SKM-1 treated with dmso at 0.1 percent for 144 hours (cell line): ENCODE measurements around the gene HLA-DQB2.
A peak's percentile ranks its signal among the peaks of the same experiment; 100 is the strongest.
"Not testable (repeated sequence)": the region's sequence is repeated elsewhere in the genome, so short reads cannot be mapped to it uniquely, and the experiment has no call there.

Source experiments
- DNase-seq: peaks from one replicate; lab custom pipeline; 2025; ENCODE audit not compliant: unreplicated experiment; lab: John Stamatoyannopoulos, UW

Gene HLA-DQB2

DNA sequence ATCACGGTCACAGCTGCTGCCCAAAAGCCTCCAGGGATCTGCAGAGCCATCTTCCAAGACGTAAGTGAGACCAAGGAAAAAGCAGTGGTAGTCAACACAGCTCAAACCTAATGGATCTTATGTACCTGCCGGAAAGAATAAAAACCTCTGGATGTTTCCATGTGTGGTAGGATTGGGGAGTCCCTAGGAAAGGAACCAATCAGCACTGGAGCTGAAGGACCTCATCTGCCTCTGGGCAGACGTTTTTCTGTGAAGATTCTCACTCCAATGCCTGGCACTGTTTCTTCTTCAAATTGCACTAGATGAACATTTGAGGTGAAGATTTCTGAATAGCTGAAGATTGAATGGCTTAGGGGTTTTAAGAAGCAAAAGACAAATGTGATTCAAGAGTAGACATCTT, at the start of gene HLA-DQB2:
Gene HLA-DQB2, minus strand, starts transcription at position 112 of the 400 bp plus-strand sequence. Its CDS starts 62 bp downstream, at position 50.
- no peak for DNase-seq

DNA sequence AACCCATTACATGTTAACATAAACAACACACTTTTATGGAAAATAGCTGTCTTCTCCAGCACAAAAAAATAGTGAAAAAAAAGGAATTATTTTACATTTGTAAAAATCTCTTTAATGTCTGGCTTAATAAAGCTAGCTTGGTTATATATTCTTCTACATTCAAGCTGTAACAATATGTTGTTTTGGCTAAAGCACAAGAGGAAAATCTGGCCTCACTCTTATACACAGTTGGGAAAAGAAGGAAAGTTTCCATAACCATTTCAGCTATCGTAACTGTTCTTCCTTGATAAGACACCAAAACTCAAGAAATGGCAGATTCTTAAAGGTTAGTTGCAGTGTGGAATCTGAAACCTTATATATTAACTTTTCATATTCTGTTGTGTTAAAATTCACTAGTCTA, 45.8 kb upstream of the HLA-DQB2 start:
- no peak for DNase-seq

DNA sequence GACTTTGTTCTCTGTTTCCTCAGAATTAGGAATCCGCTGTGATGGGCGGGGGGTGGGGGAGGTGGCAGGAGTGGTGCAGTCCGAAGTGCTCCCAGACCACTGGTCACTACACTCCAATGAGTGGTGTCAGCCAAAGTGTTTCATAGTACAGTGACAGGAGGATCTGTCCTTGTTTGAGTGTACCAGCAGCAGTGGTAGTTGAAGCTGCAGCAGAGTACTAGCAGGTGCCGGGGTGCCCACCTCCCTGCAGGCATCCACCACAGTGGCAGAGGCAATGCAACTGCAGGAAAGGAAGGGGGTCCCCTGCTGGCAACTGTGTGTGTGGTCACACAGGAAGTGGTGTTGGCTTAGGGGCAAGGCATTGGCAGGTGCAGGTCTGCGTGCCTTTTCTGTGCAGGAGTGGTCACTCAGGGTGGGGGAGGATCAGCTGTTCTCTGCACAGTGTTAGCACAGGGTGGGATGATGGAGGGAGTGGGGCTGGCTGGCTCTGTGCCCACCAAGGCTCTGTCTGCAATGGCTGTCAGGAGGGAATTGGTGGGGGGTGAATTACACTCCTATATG, 43.8 kb upstream of the HLA-DQB2 start:
- DNase-seq = no peak

DNA sequence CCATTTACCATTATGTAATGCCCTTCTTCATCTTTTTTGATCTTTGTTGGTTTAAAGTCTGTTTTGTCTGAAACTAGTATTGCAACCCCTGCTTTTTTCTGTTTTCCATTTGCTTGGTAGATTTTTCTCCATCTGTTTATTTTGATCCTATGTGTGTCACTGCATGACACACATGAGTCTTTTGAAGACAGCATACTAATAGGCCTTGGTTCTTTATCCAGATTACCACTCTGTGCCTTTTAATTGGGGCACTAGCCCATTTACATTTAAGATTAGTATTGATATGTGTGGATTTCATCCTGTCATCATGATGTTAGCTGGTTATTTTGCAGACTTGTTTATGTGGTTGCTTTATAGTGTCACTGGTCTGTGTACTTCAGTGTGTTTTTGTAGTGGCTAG, 42.1 kb upstream of the HLA-DQB2 start:
- not testable (repeated sequence) for DNase-seq

DNA sequence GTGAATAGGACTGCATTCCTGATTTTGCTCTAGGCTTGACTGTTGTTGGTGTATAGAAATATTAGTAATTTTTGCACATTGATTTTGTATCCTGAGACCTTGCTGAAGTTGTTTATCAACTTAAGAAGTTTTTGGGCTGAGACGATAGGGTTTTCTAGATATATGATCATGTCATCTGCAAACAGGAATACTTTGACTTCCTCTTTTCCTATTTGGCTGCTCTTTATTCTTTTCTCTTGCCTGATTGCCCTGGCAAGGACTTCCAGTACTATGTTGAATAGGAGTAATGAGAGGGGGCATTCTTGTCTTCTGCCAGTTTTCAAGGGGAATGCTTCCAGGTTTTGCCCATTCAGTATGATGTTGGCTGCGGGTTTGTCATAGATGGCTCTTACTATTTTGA, 40.1 kb upstream of the HLA-DQB2 start:
- no peak for DNase-seq

DNA sequence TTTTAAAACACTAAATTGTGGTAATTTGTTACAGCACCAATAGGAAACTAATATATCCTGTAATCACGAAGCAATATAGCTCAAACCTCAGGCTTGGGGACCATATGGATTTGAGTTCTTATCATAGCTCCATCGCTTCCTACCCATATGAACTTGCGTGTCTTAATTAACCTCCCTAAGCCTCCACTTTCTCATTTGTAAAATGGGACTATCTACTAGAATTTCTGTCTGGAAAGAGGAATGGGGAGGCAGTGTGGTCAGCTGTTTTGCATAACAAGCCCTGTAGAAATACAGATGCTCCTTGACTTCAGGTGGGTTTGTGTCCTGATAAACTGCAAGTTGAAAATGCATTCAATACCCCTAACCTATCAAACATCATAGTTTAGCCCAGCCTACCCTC, 36.4 kb upstream of the HLA-DQB2 start:
- no peak for DNase-seq

DNA sequence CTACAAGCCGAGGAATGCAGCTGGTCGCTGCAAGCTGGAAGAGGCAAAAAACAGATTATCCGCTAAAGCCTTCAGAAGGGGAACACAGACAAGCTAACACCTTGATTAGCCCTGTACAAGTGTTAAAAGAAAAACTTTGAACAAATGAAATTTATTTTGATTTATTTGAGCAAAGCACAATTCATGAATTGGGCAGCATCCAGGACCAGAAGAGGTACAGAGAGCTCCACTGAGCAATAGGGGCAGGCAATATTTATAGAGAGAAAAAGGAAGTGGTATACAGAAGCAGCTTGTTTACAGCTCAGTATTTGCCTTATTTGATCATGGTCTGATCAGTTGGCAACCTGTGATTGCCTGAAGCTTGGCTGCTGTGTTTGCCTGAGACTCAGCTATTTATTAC, 35.8 kb upstream of the HLA-DQB2 start:
- no peak for DNase-seq

DNA sequence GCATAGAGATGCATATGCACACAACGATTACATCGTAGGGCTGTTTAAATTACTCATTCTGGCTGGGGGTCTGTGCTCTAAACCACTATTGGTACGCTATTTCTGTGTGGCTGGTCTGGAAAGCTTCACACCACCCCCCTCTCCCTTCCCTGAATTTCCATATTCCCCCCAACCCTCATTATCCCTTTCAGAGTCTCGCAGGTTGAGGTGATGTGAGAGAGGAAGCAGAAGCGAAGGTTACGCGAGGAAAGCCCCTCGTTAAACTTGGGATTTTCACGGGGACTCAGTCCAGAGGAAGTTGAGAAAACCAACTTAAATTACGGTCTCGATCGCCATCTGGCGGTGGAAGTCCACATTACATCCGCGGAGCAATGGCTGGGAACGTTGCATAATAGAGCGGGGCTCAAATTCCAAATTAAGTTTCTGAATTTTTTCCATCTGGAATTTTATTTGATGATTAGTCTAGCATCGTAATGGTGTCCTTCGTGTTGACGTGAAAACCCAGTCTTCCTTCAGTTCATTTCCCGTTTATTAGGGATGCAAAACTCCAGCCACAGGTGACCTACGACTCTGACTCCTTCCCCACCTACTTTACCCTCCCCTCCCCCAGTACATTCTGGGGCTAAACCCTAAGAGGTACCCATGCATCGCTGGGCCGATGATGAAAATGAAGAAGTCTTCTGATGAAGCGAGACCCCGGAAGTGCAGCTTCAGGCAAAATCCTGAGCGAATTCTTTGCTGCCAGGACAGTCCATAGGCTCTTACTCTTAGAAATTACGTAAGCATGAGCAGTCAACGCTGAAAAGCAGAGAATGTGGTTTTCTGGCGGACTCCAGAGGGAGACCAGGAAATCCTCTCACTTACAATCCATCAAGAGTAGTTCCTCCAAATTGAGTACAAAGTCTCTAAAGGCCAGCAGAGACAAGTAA, 33.8 kb upstream of the HLA-DQB2 start:
- DNase-seq = peak; percentile 73

DNA sequence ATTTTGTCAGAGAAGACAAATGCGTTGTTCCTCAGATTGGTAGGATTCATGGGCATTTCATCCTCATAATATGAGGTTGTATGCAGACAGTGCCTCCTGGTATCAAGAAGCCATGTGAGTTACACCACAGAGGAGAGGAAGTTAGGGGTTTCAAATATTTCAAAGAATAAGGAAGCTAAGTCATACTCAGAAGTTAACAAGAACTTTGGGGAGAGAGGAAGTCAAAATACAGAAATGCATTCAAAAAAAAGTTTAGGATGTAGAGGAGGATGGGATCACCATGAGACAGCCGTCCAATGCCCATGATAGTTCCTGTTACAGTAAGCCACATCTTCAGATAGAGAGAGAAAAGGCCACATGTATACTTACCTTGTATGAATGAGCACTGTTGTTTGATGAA, 31.2 kb upstream of the HLA-DQB2 start:
- DNase-seq = peak; percentile 98

DNA sequence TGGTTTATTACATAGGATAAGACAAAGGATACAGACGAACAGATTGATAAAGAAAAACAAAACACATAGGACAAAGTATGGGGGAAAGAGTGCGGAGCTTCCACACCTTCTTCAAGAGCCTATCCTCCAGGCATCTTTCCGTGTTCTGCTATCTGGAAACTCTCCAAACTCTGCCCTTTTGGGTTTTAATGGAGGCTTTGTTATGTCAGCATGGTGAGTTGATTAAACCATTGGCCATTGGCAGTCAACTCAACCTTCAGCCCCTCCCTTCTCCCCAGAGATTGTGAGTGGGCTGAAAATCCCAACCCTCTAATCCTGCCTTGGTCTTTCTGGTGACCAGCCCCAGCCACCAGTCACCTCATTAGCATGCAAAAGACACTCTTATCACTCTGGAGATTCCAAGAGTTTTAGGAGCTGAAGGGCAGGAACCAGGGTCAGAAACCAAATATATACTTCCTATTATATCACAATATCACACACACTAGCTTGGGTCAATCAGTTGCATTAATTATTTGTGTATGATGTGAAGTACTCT, 29.6 kb upstream of the HLA-DQB2 start:
- no peak for DNase-seq

DNA sequence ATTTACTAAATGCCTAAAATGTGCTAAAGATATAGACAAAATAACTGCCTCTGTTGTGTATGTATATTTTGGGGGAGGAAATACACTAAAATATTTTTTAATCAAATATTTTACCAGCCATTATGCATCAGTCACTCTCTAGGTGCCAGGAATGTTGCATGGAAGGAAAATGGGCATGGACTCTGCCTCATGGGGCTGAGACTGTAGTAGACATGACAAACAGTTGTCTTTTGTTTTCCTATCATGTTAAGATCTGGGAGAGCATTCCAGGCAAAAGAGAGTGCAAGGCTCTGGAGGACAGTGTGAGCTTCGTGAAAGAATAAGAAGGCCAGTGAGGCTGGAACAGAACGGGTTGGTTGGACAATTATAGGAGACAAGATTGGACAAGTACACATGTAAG, 27.0 kb upstream of the HLA-DQB2 start:
- DNase-seq = no peak

DNA sequence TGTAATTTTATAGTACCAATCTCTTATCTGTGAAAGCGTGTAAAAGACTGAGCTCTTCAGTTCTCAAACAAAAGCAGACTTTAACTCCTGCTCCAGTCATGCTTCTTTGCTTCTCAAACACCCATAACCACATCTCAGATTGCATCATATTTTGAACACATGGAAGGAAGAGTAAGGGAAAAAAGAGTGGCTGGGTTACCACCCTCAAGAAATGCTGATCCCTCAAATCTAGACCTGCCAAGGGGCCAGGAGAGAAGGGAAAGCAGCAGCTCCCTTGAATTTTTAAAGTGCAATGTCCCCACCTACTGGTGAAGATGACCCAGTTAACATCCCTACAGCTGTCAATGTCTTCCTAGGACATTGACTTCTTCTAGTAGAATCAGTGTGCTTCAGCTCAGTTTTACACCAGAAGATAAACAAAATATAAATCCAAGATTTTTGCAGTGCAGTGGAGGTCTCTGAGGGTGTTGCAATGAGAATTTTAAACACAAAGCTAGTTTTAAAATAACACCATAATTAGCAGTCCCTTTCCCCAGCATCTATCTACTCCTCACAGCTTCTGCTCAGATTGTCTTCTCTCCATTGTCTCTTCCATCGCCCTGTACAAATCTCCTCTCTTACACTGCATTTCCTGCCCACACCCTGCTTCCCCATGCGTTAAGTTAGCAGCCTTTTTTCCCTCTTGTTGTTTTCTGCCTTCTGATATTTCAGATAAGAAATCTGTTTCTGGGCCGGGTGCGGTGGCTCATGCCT, 22.6 kb upstream of the HLA-DQB2 start:
- peak; percentile 76 for DNase-seq

DNA sequence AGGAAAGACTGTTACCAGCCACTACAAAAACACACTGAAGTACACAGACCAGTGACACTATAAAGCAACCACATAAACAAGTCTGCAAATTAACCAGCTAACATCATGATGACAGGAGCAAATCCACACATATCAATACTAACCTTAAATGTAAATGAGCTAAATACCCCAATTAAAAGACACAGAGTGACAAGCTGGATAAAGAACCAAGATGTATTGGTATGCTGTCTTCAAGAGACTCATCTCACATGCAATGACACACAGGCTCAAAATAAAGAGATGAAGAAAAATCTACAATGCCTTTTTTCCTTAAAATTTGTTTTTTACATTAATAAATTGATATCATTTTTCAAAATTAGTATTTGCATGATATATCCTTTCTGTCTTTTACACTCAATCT, 19.6 kb upstream of the HLA-DQB2 start:
- DNase-seq = not testable (repeated sequence)

DNA sequence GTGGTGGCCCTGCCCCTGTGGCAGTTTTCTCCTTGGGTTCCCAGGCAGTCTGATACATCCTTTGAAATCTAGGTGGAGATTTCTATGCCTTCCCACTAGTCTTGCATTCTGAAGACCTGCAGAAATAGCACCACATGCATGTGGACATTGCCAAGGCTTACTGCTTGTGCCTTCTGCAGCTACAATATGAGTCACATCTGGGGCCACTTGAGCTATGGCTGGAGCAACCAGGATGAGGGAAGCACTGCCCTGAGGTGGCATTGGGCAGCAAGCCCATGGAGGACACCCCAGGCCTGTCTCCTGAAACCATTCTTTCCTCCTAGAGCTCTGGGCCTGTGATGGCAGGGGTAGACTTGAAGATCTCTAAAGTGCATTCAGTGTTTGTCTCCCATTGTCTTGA, 15.7 kb upstream of the HLA-DQB2 start:
- no peak for DNase-seq

DNA sequence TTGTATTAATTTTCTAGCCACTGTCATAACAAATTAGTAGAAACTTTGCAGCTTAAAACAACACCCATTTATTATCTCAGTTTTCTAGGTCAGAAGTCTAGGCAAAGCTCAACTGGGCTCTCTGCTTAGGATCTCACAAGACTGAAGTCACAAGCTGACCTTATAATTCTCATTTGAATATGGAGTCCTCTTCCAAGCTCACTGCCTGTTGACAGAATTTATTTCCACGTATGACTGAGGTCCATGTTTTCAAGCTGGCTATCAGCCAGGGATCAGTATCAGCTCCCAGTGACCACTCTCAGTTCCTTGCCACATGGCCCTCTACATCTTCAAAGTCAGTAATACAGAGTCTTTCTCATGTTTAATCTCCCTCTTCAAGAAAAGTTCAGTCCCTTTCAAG, 11.7 kb upstream of the HLA-DQB2 start:
- no peak for DNase-seq

DNA sequence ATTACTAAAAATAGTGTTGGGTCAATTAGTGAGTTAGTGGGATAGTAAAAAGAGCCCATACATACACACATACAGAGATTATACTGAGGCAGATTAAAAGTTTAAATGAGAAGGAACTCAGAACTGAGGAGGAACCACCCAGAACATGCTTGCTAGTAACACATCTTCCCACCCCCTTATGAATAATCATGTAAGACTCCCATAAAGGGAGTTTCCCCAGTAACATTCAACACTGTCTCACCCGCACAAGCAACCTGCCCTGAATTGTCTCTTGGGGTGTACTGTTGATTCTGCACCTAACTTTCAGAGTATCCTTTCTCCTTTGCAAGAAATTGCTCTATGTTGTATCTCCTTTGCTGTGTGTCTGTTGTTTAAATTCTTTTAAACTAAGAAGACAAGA, 11.1 kb upstream of the HLA-DQB2 start:
- DNase-seq = no peak

DNA sequence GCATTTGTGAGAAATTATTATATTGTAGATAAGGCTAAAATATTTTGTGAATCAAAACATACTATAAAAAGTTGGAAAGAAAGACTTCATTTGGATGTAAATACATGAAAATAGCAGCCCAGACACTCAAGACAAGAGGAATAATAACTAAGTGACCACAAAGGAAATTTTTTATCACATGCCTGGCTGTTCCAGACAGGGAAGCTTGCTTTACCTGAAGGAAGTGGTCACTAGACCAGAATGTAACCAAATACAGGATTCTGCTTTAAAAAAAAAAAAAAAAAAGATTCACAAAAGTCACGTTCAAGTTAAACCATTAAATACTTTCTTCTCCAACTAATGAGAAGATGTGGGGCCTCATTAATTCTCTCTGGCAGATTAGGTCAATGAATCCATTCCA, 9.3 kb upstream of the HLA-DQB2 start:
- DNase-seq = no peak

DNA sequence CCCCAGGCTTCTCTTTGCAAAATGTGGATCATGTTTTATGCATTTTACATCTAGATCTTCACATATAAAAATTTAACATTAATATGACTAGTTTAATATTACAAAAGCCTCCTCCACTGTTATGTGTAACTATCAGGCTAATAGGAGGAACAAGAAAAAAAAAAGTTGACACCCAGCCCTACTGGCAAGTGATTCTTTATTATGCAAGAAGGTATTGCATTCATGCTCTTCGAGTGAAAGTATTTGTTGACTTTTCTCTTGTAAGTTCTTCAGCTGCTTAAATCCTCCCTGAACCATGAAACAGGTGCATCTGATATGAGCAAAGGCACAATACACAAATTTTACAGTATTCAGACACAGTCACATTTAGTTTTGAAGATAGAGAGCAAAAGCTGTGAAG, 716 bp upstream of the HLA-DQB2 start:
- DNase-seq = no peak

DNA sequence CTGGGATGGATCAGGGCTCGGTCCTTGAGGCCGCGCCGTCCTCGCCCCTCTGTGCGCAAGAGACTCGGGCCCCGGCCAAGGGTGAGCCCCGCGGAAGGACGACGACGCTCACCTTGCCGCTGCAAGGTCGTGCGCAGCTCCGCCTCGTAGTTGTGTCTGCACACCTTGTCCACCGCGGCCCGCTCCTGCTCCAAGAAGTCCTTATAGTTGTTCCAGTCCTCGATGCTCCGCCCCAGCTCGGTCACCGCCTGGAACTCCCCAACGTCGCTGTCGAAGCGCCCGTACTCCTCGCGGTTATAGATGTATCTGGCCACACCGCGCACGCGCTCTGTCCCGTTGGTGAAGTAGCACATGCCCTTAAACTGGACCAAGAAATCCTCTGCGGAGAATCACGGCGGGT, 1.8 kb downstream of the HLA-DQB2 start:
- no peak for DNase-seq

DNA sequence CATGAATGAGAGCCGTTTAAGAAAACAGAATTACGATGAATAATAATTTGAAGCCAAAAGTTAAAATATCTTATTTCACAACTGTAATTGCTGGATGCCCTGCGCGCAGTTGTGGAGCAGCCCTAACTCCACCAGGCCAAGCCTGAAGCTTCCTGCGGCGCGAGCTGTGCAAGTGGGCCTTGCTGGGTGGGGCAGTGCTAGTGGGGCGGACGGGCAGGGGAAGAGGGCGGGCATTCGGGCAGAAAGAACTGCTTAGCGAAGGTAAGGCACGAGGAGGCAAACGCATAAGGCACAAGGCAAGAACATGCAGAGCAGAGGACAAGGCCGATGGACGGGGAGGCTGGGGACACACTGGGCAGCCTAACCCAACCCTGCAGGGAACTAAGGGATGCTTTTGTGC, 2.3 kb downstream of the HLA-DQB2 start:
- DNase-seq = no peak

DNA sequence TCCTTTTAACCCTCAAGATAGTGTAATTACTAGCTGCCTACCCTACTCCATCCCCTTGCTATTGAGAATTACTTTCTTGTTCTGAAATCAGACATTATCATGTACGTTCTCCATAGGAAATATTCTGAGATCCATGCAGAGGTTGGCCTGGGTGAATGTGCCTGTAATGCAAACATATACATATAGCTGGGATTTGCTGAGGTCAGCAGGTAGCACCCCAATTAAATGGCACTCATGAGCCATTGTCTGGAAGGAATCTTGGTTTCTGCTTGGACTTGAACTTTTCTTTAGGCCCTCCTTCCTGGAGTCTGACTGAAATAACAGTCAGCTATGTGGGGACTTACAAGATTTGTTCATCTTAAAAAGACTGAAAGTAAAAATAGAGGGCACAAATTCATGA, 3.7 kb downstream of the HLA-DQB2 start:
- DNase-seq = no peak

DNA sequence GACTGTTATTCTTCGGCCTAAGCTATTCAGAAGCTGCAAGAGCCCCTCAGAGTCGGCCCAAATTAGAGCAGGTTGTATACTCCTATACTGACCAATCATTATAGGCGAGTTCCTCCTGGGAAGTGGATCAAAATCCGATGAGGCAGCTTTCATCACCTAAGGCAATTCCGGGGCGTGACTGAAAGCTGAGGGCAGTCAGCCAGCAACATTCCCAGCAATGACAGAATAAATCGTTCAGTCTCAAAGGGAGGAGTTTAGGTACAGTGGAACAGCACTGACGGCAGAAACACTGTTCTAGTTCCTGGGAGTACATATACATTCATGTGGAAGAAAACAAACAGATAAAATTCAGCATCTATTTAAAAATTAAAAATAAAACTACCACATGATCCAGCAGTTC, 10.8 kb downstream of the HLA-DQB2 start:
- DNase-seq = no peak
